Transverse colon (tissue), 3 donors: ENCODE data around the gene ATP2A1.

Experiments used
- CTCF ChIP-seq, 5 experiments: fragments of 200-600 bp in 3 of 5; fragments of 450-650 bp in 2 of 5; sonication (generic) in 3 of 5; IDR thresholded peaks; 1 replicate in 2 of 5; 2 replicates in 3 of 5; pipeline ENCODE4 v1.5.1; 2016 to 2017; ENCODE audit warnings: antibody characterized with exemption in 5 of 5, inconsistent platforms in 3 of 5, mild to moderate bottlenecking in 2 of 5, moderate library complexity in 1 of 5
- POLR2A ChIP-seq: fragments of 450-650 bp; IDR thresholded peaks from one replicate; pipeline ENCODE4 v1.6.1; 2016; ENCODE audit warnings: antibody characterized with exemption, mild to moderate bottlenecking, moderate library complexity

GRCh38 chr16:28895609-28896008 is 17.3 kb downstream of the ATP2A1 start:
- no peak for TF ChIP-seq CTCF (IDR thresholded peaks at IDR 0.05)
- no peak for TF ChIP-seq POLR2A
